DND-41 (cell line): Measurements from ENCODE around the gene RAD51B.

Experiments used
- ATAC-seq: fragments of 200-7000 bp; cut with Tn5 transposase; 3 replicates; pipeline ENCODE4 v1.9.1; 2021; ENCODE audit warnings: low read depth; ENCODE audit not compliant: insufficient read depth
- DNase-seq: peaks from one replicate; pipeline ENCODE4 v3.0.0-alpha.2; 2020
- H2AFZ ChIP-seq: 2 replicates; pipeline ENCODE4 v1.6.0; 2012; ENCODE audit warnings: low read depth, low read length
- H3K27ac ChIP-seq: 2 replicates; pipeline ENCODE4 v1.5.1; 2012; ENCODE audit warnings: low read length, inconsistent platforms
- H3K27me3 ChIP-seq: fragments of 200-600 bp; sonication (generic); 2 replicates; pipeline ENCODE4 v1.6.0; 2012; ENCODE audit warnings: low read length, mild to moderate bottlenecking, inconsistent platforms; ENCODE audit not compliant: insufficient read depth, poor library complexity
- H3K36me3 ChIP-seq: 2 replicates; pipeline ENCODE4 v1.5.1; 2012; ENCODE audit warnings: low read length, inconsistent platforms; ENCODE audit not compliant: insufficient read depth
- H3K4me1 ChIP-seq: 2 replicates; pipeline ENCODE4 v1.5.1; 2012; ENCODE audit warnings: mild to moderate bottlenecking, low read length; ENCODE audit not compliant: insufficient read depth
- H3K4me2 ChIP-seq: 2 replicates; pipeline ENCODE4 v1.6.0; 2012; ENCODE audit warnings: mild to moderate bottlenecking, moderate library complexity, low read length, inconsistent platforms; ENCODE audit not compliant: insufficient read depth
- H3K4me3 ChIP-seq, 2 experiments: fragments of 200-600 bp in 1 of 2; shearing (Covaris generic) in 1 of 2; 2 replicates each; pipeline ENCODE4 v1.5.1; 2012 to 2016; ENCODE audit warnings: inconsistent platforms in 2 of 2, low read length in 2 of 2, mild to moderate bottlenecking in 2 of 2, low read depth in 1 of 2, moderate library complexity in 1 of 2
- H3K79me2 ChIP-seq: 2 replicates; pipeline ENCODE4 v1.6.0; 2012; ENCODE audit warnings: low read length, inconsistent platforms; ENCODE audit not compliant: insufficient read depth
- H3K9ac ChIP-seq: 2 replicates; pipeline ENCODE4 v1.6.0; 2012; ENCODE audit warnings: low read depth, mild to moderate bottlenecking, inconsistent platforms, low read length, moderate library complexity
- H3K9me3 ChIP-seq: 2 replicates; pipeline ENCODE4 v1.5.1; 2012; ENCODE audit warnings: low read length, moderate library complexity, mild to moderate bottlenecking, inconsistent platforms; ENCODE audit not compliant: insufficient read depth, severe bottlenecking
- H4K20me1 ChIP-seq: 2 replicates; pipeline ENCODE4 v1.6.0; 2012; ENCODE audit warnings: low read length; ENCODE audit not compliant: insufficient read depth
- EZH2 ChIP-seq: IDR thresholded peaks from 3 replicates; pipeline ENCODE4 v1.6.1; 2012; ENCODE audit warnings: borderline replicate concordance, low read depth, mild to moderate bottlenecking, moderate library complexity, low read length, inconsistent platforms; ENCODE audit not compliant: severe bottlenecking
- TF ChIP-seq, protein P1 (sequence below): IDR thresholded peaks from 2 replicates; pipeline ENCODE4 v1.5.1; 2012; ENCODE audit warnings: borderline replicate concordance, low read length, moderate library complexity, mild to moderate bottlenecking; ENCODE audit not compliant: poor library complexity, severe bottlenecking; ENCODE audit errors: extremely low read depth

RAD51B gene

GRCh38 chr14:68690089-68690958 is 870.7 kb downstream of the RAD51B start:
- Histone ChIP-seq H3K79me2 (no peaks in the 10 kb centered on the region), H3K27ac (no peak overlapping the region), H3K4me2 (no peak overlapping the region), H3K27me3 (no peaks in the 10 kb centered on the region), H4K20me1 (no peaks in the 10 kb centered on the region), H3K9me3 (no peaks in the 10 kb centered on the region), H3K4me3 (no peak overlapping the region), H2AFZ (no peak overlapping the region), H3K36me3 (no peaks in the 10 kb centered on the region), H3K4me1 (no peaks in the 10 kb centered on the region), H3K9ac (no peak overlapping the region)
- ATAC-seq: no peak
- DNase-seq: no peak
- TF ChIP-seq, protein P1, sequence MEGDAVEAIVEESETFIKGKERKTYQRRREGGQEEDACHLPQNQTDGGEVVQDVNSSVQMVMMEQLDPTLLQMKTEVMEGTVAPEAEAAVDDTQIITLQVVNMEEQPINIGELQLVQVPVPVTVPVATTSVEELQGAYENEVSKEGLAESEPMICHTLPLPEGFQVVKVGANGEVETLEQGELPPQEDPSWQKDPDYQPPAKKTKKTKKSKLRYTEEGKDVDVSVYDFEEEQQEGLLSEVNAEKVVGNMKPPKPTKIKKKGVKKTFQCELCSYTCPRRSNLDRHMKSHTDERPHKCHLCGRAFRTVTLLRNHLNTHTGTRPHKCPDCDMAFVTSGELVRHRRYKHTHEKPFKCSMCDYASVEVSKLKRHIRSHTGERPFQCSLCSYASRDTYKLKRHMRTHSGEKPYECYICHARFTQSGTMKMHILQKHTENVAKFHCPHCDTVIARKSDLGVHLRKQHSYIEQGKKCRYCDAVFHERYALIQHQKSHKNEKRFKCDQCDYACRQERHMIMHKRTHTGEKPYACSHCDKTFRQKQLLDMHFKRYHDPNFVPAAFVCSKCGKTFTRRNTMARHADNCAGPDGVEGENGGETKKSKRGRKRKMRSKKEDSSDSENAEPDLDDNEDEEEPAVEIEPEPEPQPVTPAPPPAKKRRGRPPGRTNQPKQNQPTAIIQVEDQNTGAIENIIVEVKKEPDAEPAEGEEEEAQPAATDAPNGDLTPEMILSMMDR: no peak
- no peak for TF ChIP-seq EZH2

GRCh38 chr14:68691031-68691791 is 871.6 kb downstream of the RAD51B start:
- ATAC-seq (no peak), DNase-seq (no peak)
- no peak overlapping the region for H3K4me2 ChIP-seq
- H3K4me3 ChIP-seq: no peak overlapping the region
- TF ChIP-seq EZH2: no peak
- TF ChIP-seq, protein P1: no peak
- H4K20me1 ChIP-seq: no peaks in the 10 kb centered on the region
- no peaks in the 10 kb centered on the region for H3K27me3 ChIP-seq
- no peak overlapping the region for H3K27ac ChIP-seq
- H2AFZ ChIP-seq: no peak overlapping the region
- H3K4me1 ChIP-seq: no peaks in the 10 kb centered on the region
- no peaks in the 10 kb centered on the region for H3K79me2 ChIP-seq
- no peak overlapping the region for H3K9ac ChIP-seq
- no peaks in the 10 kb centered on the region for H3K36me3 ChIP-seq
- H3K9me3 ChIP-seq: no peaks in the 10 kb centered on the region

GRCh38 chr14:68691792-68692118 is 872.2 kb downstream of the RAD51B start:
- Histone ChIP-seq H3K9me3 (no peaks in the 10 kb centered on the region), H3K27me3 (no peaks in the 10 kb centered on the region), H3K4me3 (no peak overlapping the region), H3K9ac (no peak overlapping the region), H3K4me1 (no peaks in the 10 kb centered on the region), H4K20me1 (no peaks in the 10 kb centered on the region), H3K4me2 (no peak overlapping the region), H3K79me2 (no peaks in the 10 kb centered on the region), H3K36me3 (no peaks in the 10 kb centered on the region), H2AFZ (no peak overlapping the region), H3K27ac (no peak overlapping the region)
- ATAC-seq: no peak
- DNase-seq: no peak
- TF ChIP-seq EZH2: no peak
- TF ChIP-seq, protein P1: no peak
